HG02970 (cell line): ENCODE results near the gene CSNK1A1L.

ENCODE experiments used
- ATAC-seq: cut with Tn5 transposase; IDR thresholded peaks from one replicate; pipeline ENCODE4 v1.9.1; 2021; ENCODE audit warnings: mild to moderate bottlenecking, moderate library complexity, moderate number of reproducible peaks; ENCODE audit not compliant: unreplicated experiment, low FRiP score

CSNK1A1L gene

GRCh38 chr13:37107868-37108267 lies 2.4 kb upstream of the CSNK1A1L start:
- no peak for ATAC-seq

DNA sequence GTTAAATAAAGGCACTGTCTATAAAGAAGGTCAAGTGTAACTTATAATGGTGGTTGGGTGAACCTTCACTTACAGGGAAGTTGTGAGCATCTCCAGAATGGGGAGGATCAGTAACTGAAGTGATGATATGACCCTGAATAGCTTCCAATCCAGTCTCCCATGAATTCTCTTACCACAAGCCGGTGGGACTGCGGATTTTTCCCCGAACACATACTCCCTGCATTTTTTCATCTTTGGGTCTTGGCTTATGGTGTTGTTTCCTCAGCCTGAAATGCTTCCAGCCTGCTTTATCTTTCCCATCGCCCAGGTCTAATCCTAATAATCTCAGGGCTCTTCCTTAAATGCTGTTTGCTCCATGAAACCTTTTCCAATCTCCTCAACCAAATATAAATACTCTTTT lies 2.0 kb upstream of the CSNK1A1L start:
- no peak for ATAC-seq

GRCh38 chr13:37106642-37107041 lies 1.2 kb upstream of the CSNK1A1L start:
- ATAC-seq, result no peak

- ATAC-seq, result no peak
Measured at GRCh38 chr13:37102896-37103295, 2.6 kb downstream of the CSNK1A1L start.

DNA sequence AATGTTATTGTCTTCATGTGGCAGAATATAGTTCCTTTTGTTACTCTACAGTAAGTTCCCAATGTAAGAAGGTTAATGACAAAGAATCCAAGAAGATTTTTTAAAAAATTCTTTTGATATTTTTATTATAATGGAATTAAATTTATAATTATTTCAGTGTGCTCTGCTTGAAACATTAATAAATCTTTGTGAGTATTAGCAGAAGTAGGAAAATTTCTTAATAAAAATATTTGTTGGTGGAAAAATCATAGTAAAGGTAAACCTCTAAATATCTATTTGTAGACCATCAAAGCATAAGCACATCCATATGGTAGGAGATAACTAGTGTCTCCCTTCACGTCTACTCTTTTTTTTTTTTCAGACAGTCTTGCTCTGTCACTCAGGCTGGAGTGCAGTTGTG lies 4.3 kb downstream of the CSNK1A1L start:
- ATAC-seq, result no peak

DNA sequence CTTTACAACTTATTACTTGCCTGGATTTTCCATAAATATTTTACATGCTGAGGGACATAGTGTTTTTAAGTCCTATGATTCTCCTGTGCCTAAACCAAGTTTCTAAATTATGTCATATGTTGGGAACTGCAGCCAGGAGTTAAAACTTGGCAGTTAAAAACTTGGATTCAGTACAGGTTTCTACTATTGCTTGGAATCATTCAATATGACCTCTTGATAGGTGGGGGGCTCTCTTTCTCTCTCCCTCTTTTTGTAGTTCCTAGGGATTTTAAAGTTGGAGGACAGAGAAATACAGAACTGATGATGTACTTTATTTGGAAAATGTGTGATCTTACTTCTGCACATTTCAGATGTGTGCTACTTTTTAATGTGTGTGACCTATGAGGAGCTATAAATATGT lies 4.7 kb downstream of the CSNK1A1L start:
- no peak for ATAC-seq

GRCh38 chr13:37097076-37097475 lies 8.4 kb downstream of the CSNK1A1L start:
- ATAC-seq, result no peak

DNA sequence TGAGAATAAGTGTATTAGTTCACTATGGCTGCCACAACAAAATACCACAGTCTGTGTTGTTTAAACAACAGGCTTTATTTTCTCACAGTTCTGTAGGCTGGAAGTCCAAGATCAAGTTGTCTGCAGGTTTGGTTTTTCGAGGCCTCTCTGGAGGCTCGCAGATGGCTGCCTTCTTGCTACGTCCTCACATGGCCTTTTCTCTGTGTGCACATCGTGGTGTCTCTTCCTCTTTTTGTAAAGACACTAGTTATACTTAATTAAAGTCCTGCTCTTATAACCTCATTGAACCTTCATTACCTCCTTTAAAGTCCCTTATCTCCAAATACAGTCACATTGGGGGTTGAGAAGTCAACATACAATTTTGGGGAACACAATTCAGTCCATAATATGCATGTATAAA lies 10.6 kb downstream of the CSNK1A1L start:
- ATAC-seq, result no peak

GRCh38 chr13:37094099-37094498 lies 11.4 kb downstream of the CSNK1A1L start:
- no peak for ATAC-seq

- ATAC-seq, result no peak
Measured at GRCh38 chr13:37091835-37092234, 13.6 kb downstream of the CSNK1A1L start.

GRCh38 chr13:37090912-37091311 lies 14.6 kb downstream of the CSNK1A1L start:
- no peak for ATAC-seq

DNA sequence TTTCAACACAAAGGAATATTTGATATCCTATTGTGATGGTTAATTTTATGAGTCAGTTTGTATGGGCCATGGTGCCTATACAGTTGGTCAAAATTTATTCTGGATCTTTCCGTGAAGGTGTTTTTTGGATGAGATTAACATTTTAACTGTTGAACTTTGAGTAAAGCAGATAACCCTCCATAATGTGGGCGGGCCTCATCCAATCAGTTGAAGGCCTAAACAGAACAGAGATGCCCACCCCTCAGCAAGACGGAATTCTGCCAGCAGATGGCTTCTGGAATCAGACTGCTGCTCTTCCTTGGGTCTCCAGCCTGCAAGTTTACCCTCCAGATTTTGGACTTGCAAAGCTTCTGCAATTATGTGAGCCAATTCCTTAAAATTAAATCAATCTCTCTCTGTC lies 16.0 kb downstream of the CSNK1A1L start:
- no peak for ATAC-seq

GRCh38 chr13:37087486-37087885 lies 18.0 kb downstream of the CSNK1A1L start:
- no peak for ATAC-seq

DNA sequence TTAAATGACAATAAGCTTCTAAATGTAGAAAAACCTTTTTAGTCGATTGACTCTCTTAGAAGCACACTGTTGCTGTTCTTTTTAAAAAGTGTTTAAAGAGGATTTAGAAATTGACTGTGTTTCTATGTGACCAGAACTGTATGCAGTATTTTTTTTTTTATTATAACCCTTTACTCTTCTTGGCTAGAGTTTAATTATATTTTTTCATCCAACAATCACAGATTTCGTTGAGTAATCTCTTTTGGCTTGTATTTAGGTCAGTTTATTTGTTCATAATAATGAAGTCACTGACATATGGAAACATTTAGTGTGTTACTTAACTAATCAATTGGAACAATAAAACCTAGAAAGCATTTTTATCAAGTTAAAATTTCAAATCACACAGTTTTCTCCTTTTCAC lies 19.9 kb downstream of the CSNK1A1L start:
- ATAC-seq, result no peak

DNA sequence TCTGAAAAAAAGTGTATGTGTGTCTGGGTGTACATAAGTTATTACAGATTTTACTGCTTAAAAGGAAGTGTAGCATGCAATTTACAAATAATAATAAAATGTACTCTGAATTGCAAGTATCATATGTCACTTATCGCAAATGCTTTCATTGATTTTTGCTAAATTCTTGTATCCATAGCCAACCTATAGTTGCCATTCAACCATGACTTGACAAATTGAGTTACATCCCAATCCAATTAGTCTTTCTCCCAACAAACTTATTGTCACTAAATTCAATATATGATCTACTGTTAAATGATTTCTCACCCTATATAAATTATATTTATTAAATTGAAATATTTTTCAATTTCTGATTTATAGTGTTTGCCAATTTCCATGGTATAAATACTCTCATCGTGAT lies 28.6 kb downstream of the CSNK1A1L start:
- ATAC-seq, result no peak

DNA sequence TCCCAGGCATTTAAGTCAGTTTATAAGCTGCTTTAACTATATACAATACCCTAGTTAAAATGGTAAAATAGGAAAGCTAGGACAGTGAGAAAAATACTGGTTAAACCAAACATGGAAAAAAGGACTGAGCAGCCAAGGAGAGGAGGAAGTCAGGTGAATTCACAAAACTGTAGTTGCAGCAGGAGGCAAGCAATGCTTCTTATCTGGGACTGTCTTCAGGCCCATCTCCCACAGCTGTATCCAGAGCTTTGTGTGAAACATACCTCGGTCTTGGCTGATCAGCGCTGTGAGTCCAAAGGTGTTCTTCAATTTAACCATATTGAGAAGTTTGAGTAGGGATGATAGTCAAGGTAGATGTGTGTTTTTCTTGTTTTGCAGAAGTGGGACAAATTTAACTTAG lies 30.3 kb downstream of the CSNK1A1L start:
- ATAC-seq, result no peak

DNA sequence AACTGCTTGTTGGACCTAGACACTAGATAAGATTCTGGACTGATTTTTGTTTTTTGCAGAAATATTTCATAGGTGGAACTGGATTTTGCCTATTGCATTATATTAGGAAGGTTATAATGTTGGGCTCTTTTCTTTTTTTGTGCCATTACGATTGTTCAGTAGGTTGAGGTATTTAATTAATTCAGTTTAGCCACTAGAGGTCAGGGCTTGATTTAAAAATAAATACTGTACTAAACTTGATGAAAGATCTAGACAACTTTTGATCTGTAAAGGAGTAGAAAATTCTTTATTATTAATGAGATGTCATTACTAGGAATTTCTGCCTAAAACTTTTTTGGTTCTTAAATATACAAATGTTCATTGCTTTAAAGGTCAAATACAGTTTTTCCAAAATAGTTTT lies 30.8 kb downstream of the CSNK1A1L start:
- no peak for ATAC-seq

- ATAC-seq, result no peak
Measured at GRCh38 chr13:37072024-37072423, 33.4 kb downstream of the CSNK1A1L start.

- no peak for ATAC-seq
Measured at GRCh38 chr13:37070956-37071355, 34.5 kb downstream of the CSNK1A1L start.

DNA sequence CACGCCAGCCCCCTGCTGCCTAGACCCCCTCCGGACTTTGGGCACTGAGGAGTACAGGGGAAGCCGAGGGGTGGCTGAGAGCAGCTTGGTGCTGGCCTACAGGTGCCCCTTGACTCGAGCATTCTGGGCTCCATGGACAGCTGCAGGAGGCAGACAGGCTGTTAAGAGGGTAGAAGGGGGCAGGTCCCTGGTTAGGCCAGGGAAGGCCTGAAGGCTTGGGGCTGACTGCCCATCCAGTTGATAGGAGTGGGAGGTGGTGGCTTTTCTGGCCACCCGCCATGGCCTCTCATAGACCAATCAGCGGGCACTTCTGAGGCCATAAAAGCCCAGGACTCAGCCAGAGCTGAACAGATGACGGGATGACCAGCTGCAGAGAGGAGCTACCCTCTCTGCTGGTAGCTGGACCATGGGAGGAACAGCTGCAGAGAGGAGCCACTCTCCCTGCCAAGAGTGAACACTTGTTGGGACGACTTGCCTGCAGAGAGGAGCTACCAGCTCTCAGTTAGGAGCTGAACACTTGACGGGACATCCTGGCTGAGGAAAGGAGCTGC lies 35.2 kb downstream of the CSNK1A1L start:
- no peak for ATAC-seq

- ATAC-seq, result no peak
Measured at GRCh38 chr13:37069597-37070103, 35.8 kb downstream of the CSNK1A1L start.

DNA sequence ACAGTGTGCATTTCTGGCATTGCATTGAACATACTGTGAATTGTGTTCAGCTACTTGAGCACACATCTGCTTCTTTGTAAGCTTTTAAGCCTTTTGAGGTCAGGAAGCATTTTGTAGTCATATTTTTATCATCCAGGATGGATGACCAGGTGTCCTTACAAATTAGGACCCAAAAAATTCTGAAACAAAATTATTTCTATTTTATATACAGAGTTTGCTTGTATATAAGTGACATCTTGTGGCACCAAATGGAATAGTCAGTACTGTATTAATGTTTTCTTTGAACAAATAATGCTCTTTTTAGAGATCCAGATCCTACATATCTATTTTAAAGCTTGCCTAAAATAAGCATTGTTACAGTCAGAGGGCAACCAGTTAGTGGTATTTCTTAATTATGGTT lies 36.5 kb downstream of the CSNK1A1L start:
- ATAC-seq, result no peak

- no peak for ATAC-seq
Measured at GRCh38 chr13:37067874-37068273, 37.6 kb downstream of the CSNK1A1L start.
